Neural cell (in vitro differentiated cells): Measurements from ENCODE around the gene FKRP. TPM values are rescaled to one million over a fixed set of nuclear protein-coding genes. Genes with fewer than 3 reads are reported as not detected.

Experiments
- H2AFZ ChIP-seq: fragments of 200-600, 300-800 bp; sonication (generic), shearing (Covaris generic); 2 replicates; pipeline ENCODE4 v1.6.0; 2014; ENCODE audit warnings: low read depth, mild to moderate bottlenecking, antibody characterized with exemption, low read length, moderate library complexity
- H3F3A ChIP-seq: fragments of 200-600 bp; shearing (Covaris generic); 2 replicates; pipeline ENCODE4 v1.6.1; 2016; ENCODE audit warnings: mild to moderate bottlenecking, moderate library complexity, mixed read lengths, antibody characterized with exemption, low read length; ENCODE audit not compliant: insufficient read depth, poor library complexity, severe bottlenecking
- H3K27ac ChIP-seq: fragments of 200-600, 300-800 bp; sonication (generic), shearing (Covaris generic); 2 replicates; pipeline ENCODE4 v1.5.1; 2014; ENCODE audit warnings: mild to moderate bottlenecking, low read length, moderate library complexity
- H3K27me3 ChIP-seq: fragments of 300-800, 200-600 bp; sonication (generic), shearing (Covaris generic); 2 replicates; pipeline ENCODE4 v1.6.0; 2014; ENCODE audit warnings: mild to moderate bottlenecking, low read depth, low read length, moderate library complexity; ENCODE audit not compliant: insufficient read depth
- H3K36me3 ChIP-seq: fragments of 300-800, 200-600 bp; sonication (generic), shearing (Covaris generic); 2 replicates; pipeline ENCODE4 v1.5.1; 2014; ENCODE audit warnings: mild to moderate bottlenecking, antibody characterized with exemption, low read length, moderate library complexity; ENCODE audit not compliant: insufficient read depth
- H3K4me2 ChIP-seq: fragments of 300-800, 200-600 bp; sonication (generic), shearing (Covaris generic); 2 replicates; pipeline ENCODE4 v1.6.0; 2014; ENCODE audit warnings: mild to moderate bottlenecking, low read length
- H3K4me3 ChIP-seq: fragments of 300-800, 200-600 bp; sonication (generic), shearing (Covaris generic); 2 replicates; pipeline ENCODE4 v1.5.1; 2014; ENCODE audit warnings: mild to moderate bottlenecking, low read length, moderate library complexity
- H3K79me2 ChIP-seq: fragments of 200-600 bp; shearing (Covaris generic); replicated peaks from 2 replicates; pipeline ENCODE4 v1.6.0; 2014; ENCODE audit warnings: mild to moderate bottlenecking, low read length, moderate library complexity; ENCODE audit not compliant: insufficient read depth
- H3K9ac ChIP-seq: fragments of 300-800, 200-600 bp; sonication (generic), shearing (Covaris generic); 2 replicates; pipeline ENCODE4 v1.6.1; 2016; ENCODE audit warnings: mild to moderate bottlenecking, low read length, mixed read lengths
- H3K9me2 ChIP-seq: fragments of 200-600 bp; shearing (Covaris generic); 2 replicates; pipeline ENCODE4 v1.6.1; 2016; ENCODE audit warnings: mild to moderate bottlenecking, low read length, mixed read lengths; ENCODE audit not compliant: insufficient read depth
- H3K9me3 ChIP-seq: fragments of 200-600, 300-800 bp; sonication (generic), shearing (Covaris generic); 2 replicates; pipeline ENCODE4 v1.6.1; 2016; ENCODE audit warnings: mild to moderate bottlenecking, mixed run types, low read length, moderate library complexity, mixed read lengths
- H4K20me1 ChIP-seq: fragments of 200-600 bp; shearing (Covaris generic); 2 replicates; pipeline ENCODE4 v1.6.1; 2016; ENCODE audit warnings: mild to moderate bottlenecking, mixed run types; ENCODE audit not compliant: insufficient read depth
- EP300 ChIP-seq: fragments of 450-650 bp; conservative IDR thresholded peaks from 2 replicates; pipeline ENCODE4 v1.6.1; 2014; ENCODE audit warnings: antibody characterized with exemption, mild to moderate bottlenecking, moderate library complexity; ENCODE audit not compliant: poor library complexity, severe bottlenecking
- EZH2 ChIP-seq: fragments of 200-600, 300-800 bp; shearing (Covaris generic), sonication (generic); IDR thresholded peaks from 2 replicates; pipeline ENCODE4 v1.6.1; 2014; ENCODE audit warnings: antibody characterized with exemption, low read length, borderline replicate concordance, mild to moderate bottlenecking; ENCODE audit not compliant: insufficient read depth, poor library complexity, severe bottlenecking
- MXI1 ChIP-seq: fragments of 450-650 bp; conservative IDR thresholded peaks from 2 replicates; pipeline ENCODE4 v1.6.1; 2014; ENCODE audit warnings: antibody characterized with exemption, mild to moderate bottlenecking; ENCODE audit not compliant: poor library complexity, severe bottlenecking
- POLR2AphosphoS5 ChIP-seq: IDR thresholded peaks from 2 replicates; pipeline ENCODE4 v1.6.1; 2012
- RAD21 ChIP-seq: fragments of 450-650 bp; conservative IDR thresholded peaks from 2 replicates; pipeline ENCODE4 v1.6.1; 2014; ENCODE audit warnings: antibody characterized with exemption, mild to moderate bottlenecking, moderate library complexity
- SMC3 ChIP-seq: fragments of 450-650 bp; conservative IDR thresholded peaks from 2 replicates; pipeline ENCODE4 v1.6.1; 2014; ENCODE audit warnings: antibody characterized with exemption, mild to moderate bottlenecking, moderate library complexity; ENCODE audit not compliant: poor library complexity
- TAF1 ChIP-seq: IDR thresholded peaks from 2 replicates; pipeline ENCODE4 v1.6.1; 2012; ENCODE audit warnings: low read depth
- polyA plus RNA-seq: library from polyadenylated mRNA; depleted of rRNA; stranded (reverse); fragments of >200 nt; gene quantifications from 2 replicates; pipeline ENCODE4 v1.2.3, GENCODE V29; 2014
- TF ChIP-seq, protein P1 (sequence below): fragments of 450-650 bp; IDR thresholded peaks from 2 replicates; pipeline ENCODE4 v1.5.1; 2014; ENCODE audit warnings: antibody characterized with exemption, mild to moderate bottlenecking, moderate library complexity; ENCODE audit not compliant: poor library complexity, severe bottlenecking
- TF ChIP-seq, protein P2 (sequence below): IDR thresholded peaks from 2 replicates; pipeline ENCODE4 v1.6.1; 2012; ENCODE audit warnings: borderline replicate concordance

Gene FKRP
- polyA plus RNA-seq, 1 donor from 2014 or later = 27.8 TPM

DNA sequence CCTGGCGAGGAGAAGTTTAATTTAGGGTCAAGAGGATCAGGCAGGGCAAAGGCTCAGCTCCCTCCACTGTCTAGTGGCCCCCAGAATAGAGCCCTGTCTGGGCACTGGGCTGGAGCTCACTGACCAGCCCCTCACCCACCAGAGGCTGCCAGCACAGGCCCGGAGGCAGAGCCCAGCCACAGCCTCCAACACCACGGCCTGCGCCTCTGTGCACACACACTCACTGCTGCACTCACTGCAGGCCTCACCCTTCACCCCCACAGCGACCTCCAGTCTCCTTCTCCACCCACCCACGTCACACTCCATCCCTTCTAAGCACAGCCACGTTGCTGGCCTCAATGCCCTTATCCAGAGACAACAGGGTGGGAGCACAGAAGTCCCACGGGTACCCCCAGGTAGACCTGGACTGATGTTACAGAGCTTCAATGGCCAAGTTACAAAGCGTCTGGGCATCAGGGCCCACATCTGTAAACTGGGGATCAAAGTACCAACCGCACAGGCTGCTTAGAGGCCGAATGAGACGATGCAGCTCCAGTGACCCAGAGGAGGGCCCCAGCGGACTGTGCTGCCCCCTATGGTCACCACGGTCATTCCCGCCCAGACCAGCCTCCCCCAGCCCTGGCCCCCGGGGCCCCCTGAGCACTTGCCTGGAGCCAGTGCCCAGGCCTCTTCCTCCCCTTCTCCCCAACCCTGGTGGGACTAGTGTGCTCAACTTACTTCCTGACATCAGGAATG lies 24.4 kb upstream of the FKRP start:
- no peaks in the 10 kb centered on the region for H3K79me2 ChIP-seq
- H4K20me1 ChIP-seq = no peaks in the 10 kb centered on the region
- H3K4me3 ChIP-seq = no peak overlapping the region
- no peaks in the 10 kb centered on the region for H3K9me3 ChIP-seq
- no peak overlapping the region for H3K4me2 ChIP-seq
- no peak overlapping the region for H3K27ac ChIP-seq
- no peak overlapping the region for H2AFZ ChIP-seq
- no peak overlapping the region for H3K9ac ChIP-seq
- TF ChIP-seq EZH2 (no peak), TAF1 (no peak), RAD21 (no peak), EP300 (no peak), POLR2AphosphoS5 (no peak)
- no peaks in the 10 kb centered on the region for H3K27me3 ChIP-seq
- H3K36me3 ChIP-seq = peaks cover 3% of the 10 kb centered on the region
- H3F3A ChIP-seq = no peaks in the 10 kb centered on the region
- no peaks in the 10 kb centered on the region for H3K9me2 ChIP-seq

DNA sequence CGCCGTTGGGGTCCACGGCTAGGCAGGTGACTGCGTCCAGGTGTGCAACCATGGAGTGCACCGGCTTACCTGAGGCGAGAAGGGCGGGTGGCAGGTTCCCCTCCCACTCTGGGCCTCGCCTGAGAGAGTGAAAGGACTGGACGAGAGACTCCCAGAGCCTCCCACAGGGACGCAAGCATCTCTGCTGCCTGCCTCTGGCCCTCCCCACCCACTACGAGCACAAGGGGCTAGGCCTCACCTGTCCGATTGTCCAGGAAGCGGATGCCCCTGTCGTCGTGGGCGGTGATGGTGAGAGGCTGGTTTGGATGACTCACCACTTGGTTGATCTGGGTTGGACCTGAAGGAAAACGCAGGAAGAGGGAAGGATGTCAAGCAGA lies 23.9 kb upstream of the FKRP start:
- H4K20me1 ChIP-seq = no peaks in the 10 kb centered on the region
- no peak overlapping the region for H3K27ac ChIP-seq
- H3K4me2 ChIP-seq = no peak overlapping the region
- H3K27me3 ChIP-seq = no peaks in the 10 kb centered on the region
- no peak overlapping the region for H3K9ac ChIP-seq
- peaks cover 3% of the 10 kb centered on the region for H3K36me3 ChIP-seq
- H3K9me2 ChIP-seq = no peaks in the 10 kb centered on the region
- no peaks in the 10 kb centered on the region for H3F3A ChIP-seq
- H3K79me2 ChIP-seq = no peaks in the 10 kb centered on the region
- no peak for TF ChIP-seq MXI1
- TF ChIP-seq TAF1 = no peak
- H3K4me3 ChIP-seq = no peak overlapping the region
- no peak overlapping the region for H2AFZ ChIP-seq
- H3K9me3 ChIP-seq = no peaks in the 10 kb centered on the region

DNA sequence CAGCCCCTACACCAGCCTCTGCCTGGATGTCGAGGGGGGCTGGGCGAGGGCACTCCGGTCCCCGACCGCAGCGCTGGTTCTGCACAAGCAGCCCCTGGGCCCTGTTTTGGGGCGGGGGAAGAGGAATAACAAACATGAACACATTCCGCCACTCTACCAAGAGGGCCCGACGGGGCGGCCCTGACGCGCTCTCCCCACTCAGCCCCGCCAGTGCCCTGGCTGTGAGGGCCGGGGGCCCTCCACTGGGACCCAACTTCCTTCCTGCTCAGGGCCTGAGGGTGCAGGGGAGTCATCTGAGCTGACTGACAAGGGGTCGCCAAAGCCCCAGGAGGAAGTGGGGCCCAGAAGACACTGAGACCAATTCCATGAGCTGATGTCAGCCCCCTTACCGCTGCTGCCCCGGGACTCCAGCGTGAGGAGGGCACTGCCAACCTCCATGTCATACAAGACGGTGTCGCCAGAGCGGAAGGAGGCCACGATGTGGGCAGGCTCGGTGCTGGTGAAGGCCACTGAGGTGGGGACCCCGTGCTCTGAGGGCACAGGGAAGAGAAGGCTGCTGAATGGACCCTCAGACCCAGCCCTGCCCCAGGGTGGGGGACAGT lies 23.3 kb upstream of the FKRP start:
- no peak overlapping the region for H3K4me3 ChIP-seq
- H3K79me2 ChIP-seq = no peaks in the 10 kb centered on the region
- no peaks in the 10 kb centered on the region for H4K20me1 ChIP-seq
- no peak overlapping the region for H2AFZ ChIP-seq
- H3K4me2 ChIP-seq = no peak overlapping the region
- no peaks in the 10 kb centered on the region for H3K9me3 ChIP-seq
- H3K9ac ChIP-seq = no peak overlapping the region
- H3K36me3 ChIP-seq = peaks cover 3% of the 10 kb centered on the region
- H3K27me3 ChIP-seq = no peaks in the 10 kb centered on the region
- no peaks in the 10 kb centered on the region for H3K9me2 ChIP-seq
- TF ChIP-seq RAD21 = no peak
- TF ChIP-seq, protein P1, sequence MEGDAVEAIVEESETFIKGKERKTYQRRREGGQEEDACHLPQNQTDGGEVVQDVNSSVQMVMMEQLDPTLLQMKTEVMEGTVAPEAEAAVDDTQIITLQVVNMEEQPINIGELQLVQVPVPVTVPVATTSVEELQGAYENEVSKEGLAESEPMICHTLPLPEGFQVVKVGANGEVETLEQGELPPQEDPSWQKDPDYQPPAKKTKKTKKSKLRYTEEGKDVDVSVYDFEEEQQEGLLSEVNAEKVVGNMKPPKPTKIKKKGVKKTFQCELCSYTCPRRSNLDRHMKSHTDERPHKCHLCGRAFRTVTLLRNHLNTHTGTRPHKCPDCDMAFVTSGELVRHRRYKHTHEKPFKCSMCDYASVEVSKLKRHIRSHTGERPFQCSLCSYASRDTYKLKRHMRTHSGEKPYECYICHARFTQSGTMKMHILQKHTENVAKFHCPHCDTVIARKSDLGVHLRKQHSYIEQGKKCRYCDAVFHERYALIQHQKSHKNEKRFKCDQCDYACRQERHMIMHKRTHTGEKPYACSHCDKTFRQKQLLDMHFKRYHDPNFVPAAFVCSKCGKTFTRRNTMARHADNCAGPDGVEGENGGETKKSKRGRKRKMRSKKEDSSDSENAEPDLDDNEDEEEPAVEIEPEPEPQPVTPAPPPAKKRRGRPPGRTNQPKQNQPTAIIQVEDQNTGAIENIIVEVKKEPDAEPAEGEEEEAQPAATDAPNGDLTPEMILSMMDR = no peak
- TF ChIP-seq EZH2 = no peak
- TF ChIP-seq SMC3 = no peak
- TF ChIP-seq, protein P2, sequence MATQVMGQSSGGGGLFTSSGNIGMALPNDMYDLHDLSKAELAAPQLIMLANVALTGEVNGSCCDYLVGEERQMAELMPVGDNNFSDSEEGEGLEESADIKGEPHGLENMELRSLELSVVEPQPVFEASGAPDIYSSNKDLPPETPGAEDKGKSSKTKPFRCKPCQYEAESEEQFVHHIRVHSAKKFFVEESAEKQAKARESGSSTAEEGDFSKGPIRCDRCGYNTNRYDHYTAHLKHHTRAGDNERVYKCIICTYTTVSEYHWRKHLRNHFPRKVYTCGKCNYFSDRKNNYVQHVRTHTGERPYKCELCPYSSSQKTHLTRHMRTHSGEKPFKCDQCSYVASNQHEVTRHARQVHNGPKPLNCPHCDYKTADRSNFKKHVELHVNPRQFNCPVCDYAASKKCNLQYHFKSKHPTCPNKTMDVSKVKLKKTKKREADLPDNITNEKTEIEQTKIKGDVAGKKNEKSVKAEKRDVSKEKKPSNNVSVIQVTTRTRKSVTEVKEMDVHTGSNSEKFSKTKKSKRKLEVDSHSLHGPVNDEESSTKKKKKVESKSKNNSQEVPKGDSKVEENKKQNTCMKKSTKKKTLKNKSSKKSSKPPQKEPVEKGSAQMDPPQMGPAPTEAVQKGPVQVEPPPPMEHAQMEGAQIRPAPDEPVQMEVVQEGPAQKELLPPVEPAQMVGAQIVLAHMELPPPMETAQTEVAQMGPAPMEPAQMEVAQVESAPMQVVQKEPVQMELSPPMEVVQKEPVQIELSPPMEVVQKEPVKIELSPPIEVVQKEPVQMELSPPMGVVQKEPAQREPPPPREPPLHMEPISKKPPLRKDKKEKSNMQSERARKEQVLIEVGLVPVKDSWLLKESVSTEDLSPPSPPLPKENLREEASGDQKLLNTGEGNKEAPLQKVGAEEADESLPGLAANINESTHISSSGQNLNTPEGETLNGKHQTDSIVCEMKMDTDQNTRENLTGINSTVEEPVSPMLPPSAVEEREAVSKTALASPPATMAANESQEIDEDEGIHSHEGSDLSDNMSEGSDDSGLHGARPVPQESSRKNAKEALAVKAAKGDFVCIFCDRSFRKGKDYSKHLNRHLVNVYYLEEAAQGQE = no peak
- no peak for TF ChIP-seq POLR2AphosphoS5
- no peak for TF ChIP-seq EP300
- no peak for TF ChIP-seq MXI1
- TF ChIP-seq TAF1 = no peak
- no peak overlapping the region for H3K27ac ChIP-seq
- no peaks in the 10 kb centered on the region for H3F3A ChIP-seq
